ENCODE measurements around the gene NUDT3. TPM values are rescaled to one million over a fixed set of nuclear protein-coding genes. Genes with fewer than 3 reads are reported as not detected.
A peak's percentile ranks its signal among the peaks of the same experiment; 100 is the strongest.

Gene NUDT3
- 10 to 100 TPM; 12.6 to 15.5 (median 14.0) TPM for polyA plus RNA-seq (ENCODE audit: low read depth in 6 of 6)

DNA sequence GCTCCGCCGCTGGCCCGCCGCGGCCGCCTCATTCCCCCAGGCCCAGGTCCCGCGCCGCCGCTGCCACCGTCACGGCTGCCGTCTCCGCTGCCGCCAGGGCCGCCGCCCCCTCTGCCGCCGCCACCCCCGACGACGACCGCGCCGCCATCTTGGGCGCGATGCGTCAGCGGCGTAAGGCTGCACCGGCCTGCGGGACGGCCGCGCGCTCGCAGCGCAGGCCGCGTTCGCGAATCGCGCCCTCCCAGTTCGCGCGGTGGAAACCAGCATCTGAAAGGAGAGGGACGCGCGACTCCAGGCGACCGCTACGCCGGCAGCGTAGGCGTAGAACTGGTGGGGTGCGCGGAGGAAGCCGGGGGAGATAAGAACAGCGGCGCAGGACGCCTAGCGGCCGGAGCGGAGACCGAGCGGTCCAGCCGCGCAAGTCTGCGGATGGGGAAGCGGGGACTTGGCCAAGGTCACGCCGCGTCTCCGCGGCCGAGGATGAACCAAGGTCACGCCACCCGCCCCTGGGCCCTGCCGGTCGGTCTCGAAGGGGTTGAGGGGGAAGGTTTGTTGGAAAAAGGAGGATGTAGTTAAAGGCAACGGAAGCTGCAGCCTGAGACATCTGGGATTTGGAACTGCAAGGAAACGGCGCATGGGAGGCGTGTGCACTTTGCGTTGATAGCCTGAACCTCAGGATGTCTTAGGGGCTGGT lies at the start of gene NUDT3:
TSS of gene NUDT3 (minus strand) at position 173 of the 694 bp plus-strand sequence. CDS start 307 bp downstream, outside the sequence.
- no peaks in the 10 kb centered on the region for H3K36me3 Mint-ChIP-seq
- H3K4me1 Mint-ChIP-seq = peaks cover 19 to 26% (median 25%) of the 10 kb centered on the region in 3 donors
- H3K27me3 Mint-ChIP-seq = no peaks in the 10 kb centered on the region
- ATAC-seq (ENCODE audit: low read depth in 2 of 2) = peak; percentile 73 to 75
- H3K27ac Mint-ChIP-seq = peak within 1 kb of the TSS in 5 of 6 donors; percentile 91 to 98 (median 96)
- H3K9me3 Mint-ChIP-seq = peaks cover 0 to 9% (median 3%) of the 10 kb centered on the region in 7 donors
- peak; percentile 95 for DNase-seq
- H3K4me3 Mint-ChIP-seq = peak within 1 kb of the TSS in 4 of 8 donors; percentile 71 to 99 (median 95)

DNA sequence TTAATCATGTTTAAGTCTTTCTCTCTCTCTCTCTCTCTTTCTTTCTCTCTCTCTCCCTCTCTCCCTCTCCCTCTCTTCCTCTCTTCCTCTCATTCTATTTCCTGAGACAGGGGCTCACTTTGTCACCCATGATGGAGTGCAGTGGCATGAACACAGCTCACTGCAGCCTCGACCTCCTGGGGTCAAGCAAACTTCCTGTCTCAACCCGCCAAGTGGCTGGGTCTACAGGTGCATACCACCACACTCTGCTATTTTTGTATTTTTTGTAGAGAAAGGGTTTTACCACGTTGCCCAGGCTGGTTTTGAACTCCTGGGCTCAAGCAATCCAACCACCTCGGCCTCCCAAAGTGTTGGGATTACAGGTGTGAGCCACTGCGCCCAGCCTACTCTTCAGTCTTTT lies 49.1 kb upstream of the NUDT3 start:
- Mint-ChIP-seq H3K36me3 (no peaks in the 10 kb centered on the region), H3K4me1 (peaks cover 5 to 7% (median 6%) of the 10 kb centered on the region in 3 donors), H3K4me3 (peak overlapping the region in 2 of 8 donors; percentile 15 to 23), H3K9me3 (peaks cover 0 to 7% (median 0%) of the 10 kb centered on the region in 7 donors), H3K27me3 (no peaks in the 10 kb centered on the region), H3K27ac (peak overlapping the region in 3 of 6 donors; percentile 17 to 98 (median 82))
- ATAC-seq (ENCODE audit: low read depth in 2 of 2) = no peak
- no peak for DNase-seq

DNA sequence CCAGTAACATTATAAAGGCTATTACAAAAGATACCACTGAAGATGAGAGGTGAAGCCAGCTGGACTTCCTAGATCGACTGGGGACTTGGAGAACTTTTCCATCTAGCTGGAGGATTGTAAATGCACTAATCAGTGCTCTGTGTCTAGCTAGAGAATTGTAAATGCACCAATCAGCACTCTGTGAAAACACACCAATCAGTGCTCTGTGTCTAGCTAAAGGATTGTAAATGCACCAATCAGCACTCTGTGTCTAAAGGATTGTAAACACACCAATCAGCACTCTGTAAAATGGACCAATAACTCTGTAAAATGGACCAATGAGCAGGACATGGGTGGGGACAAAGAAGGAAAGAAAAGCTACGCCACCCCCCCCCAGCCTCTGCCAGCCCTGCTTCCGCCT lies 47.0 kb upstream of the NUDT3 start:
- no peaks in the 10 kb centered on the region for H3K36me3 Mint-ChIP-seq
- no peak for ATAC-seq (ENCODE audit: low read depth in 2 of 2)
- no peak for DNase-seq
- peak overlapping the region in 1 of 6 donors; percentile 30 for H3K27ac Mint-ChIP-seq
- H3K9me3 Mint-ChIP-seq = peaks cover 0 to 7% (median 0%) of the 10 kb centered on the region in 7 donors
- peaks cover 5 to 7% (median 6%) of the 10 kb centered on the region in 3 donors for H3K4me1 Mint-ChIP-seq
- H3K4me3 Mint-ChIP-seq = no peak overlapping the region
- H3K27me3 Mint-ChIP-seq = no peaks in the 10 kb centered on the region

DNA sequence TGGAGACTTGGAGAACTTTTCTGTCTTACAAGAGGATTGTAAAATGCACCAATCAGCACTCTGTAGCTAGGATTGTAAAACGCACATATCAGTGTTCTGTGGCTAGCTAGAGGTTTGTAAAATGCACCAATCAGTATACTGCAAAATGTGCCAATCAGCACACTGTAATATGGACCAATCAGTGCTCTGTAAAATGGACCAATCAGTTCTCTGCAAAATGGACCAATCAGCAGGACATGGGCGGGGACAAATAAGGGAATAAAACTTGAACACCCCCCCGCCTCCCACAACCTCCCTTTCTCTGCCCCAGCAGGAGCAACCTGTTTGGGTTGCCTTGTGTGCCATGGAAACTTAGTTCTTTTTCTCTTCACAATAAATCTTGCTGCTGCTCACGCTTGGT lies 46.2 kb upstream of the NUDT3 start:
- Mint-ChIP-seq H3K27ac (no peak overlapping the region), H3K27me3 (no peaks in the 10 kb centered on the region), H3K4me3 (no peak overlapping the region), H3K4me1 (peaks cover 5 to 7% (median 6%) of the 10 kb centered on the region in 3 donors), H3K9me3 (peaks cover 0 to 7% (median 0%) of the 10 kb centered on the region in 7 donors), H3K36me3 (no peaks in the 10 kb centered on the region)
- ATAC-seq (ENCODE audit: low read depth in 2 of 2) = no peak
- DNase-seq = no peak

DNA sequence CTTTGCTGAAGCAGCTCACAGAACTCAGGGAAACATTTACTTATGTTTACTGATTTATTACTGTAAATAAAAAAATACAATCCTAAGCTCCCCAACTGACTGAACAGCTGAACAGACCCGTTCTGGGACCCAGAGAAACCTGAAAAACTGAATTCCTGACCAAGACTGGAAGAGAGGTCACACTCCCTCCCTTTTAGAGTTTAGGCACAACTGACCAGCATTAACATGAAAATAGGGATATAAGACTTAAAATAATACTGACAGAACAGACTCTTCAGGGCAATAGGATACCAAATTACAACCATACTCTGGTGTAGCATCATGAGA lies 45.1 kb upstream of the NUDT3 start:
- no peaks in the 10 kb centered on the region for H3K36me3 Mint-ChIP-seq
- H3K27ac Mint-ChIP-seq = no peak overlapping the region
- no peaks in the 10 kb centered on the region for H3K27me3 Mint-ChIP-seq
- no peak for DNase-seq
- H3K4me1 Mint-ChIP-seq = peaks cover 5 to 7% (median 6%) of the 10 kb centered on the region in 3 donors
- H3K4me3 Mint-ChIP-seq = no peak overlapping the region
- ATAC-seq (ENCODE audit: low read depth in 2 of 2) = no peak
- peaks cover 0 to 7% (median 0%) of the 10 kb centered on the region in 7 donors for H3K9me3 Mint-ChIP-seq

DNA sequence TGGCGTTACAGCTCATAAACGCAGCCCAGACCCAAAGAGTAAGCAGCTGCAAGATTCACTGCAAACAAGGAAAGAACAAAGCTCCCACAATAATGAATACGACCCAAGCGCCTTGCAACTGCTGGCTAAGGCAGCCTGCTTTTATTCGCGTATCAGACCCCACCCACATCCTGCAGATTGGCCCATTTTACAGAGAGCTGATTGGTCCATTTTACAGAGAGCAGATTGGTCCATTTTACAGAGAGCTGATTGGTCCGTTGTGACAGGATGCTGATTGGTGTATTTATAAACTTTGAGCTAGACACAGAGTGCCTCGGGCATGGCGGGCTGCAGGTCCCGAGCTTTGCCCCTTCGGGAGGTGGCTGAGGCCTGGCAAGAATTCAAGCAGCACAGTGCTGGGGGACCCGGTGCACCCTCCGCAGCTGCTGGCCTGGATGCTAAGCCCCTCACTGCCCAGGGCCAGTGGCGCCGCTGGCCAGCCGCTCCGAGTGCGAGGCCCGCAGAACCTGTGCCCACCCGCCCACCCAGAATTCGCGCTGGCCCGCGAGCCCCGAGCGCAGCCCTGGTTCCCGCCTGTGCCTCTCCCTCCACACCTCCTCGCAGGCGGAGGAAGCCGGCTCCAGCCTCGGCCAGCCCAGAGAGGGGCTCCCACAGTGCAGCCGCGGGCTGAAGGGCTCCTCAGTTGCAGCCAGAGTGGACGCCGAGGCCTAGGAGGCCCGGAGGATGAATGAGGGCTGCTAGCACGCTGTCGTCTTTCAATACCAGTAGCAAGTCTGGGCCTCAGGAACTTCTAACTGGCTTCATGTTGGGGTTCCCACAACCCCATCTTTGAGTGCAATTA lies 44.6 kb upstream of the NUDT3 start:
- H3K27me3 Mint-ChIP-seq = no peaks in the 10 kb centered on the region

DNA sequence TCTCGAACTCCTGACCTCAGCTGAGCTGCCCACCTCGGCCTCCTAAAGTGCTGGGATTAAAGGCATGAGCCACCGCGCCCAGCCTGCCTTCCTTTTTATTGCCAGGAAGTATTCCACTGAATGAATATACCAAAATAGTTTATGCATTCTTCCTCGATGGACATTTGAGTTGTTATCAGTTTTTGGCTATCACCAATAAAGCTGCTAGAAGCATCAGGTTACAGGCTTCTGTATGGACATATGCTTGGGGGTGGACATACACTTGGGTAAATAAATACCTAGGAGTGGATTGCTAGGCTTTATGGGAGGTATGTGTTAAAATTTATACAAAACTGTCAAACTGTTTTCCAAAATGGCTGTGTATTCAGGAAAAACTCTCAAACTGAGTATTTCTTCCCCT lies 43.4 kb upstream of the NUDT3 start:
- Mint-ChIP-seq H3K9me3 (peaks cover 0 to 7% (median 0%) of the 10 kb centered on the region in 7 donors), H3K4me1 (peaks cover 0 to 2% (median 0%) of the 10 kb centered on the region in 3 donors), H3K27me3 (no peaks in the 10 kb centered on the region), H3K27ac (no peak overlapping the region), H3K36me3 (no peaks in the 10 kb centered on the region), H3K4me3 (no peak overlapping the region)
- ATAC-seq (ENCODE audit: low read depth in 2 of 2) = no peak
- DNase-seq = no peak

More for the DNA sequence above, 44.6 kb upstream of the NUDT3 start:
- H3K27ac Mint-ChIP-seq = no peak overlapping the region
- no peak for ATAC-seq (ENCODE audit: low read depth in 2 of 2)
- DNase-seq = no peak
- no peaks in the 10 kb centered on the region for H3K36me3 Mint-ChIP-seq
- peaks cover 0 to 7% (median 0%) of the 10 kb centered on the region in 7 donors for H3K9me3 Mint-ChIP-seq
- peaks cover 5 to 7% (median 6%) of the 10 kb centered on the region in 3 donors for H3K4me1 Mint-ChIP-seq
- H3K4me3 Mint-ChIP-seq = no peak overlapping the region

DNA sequence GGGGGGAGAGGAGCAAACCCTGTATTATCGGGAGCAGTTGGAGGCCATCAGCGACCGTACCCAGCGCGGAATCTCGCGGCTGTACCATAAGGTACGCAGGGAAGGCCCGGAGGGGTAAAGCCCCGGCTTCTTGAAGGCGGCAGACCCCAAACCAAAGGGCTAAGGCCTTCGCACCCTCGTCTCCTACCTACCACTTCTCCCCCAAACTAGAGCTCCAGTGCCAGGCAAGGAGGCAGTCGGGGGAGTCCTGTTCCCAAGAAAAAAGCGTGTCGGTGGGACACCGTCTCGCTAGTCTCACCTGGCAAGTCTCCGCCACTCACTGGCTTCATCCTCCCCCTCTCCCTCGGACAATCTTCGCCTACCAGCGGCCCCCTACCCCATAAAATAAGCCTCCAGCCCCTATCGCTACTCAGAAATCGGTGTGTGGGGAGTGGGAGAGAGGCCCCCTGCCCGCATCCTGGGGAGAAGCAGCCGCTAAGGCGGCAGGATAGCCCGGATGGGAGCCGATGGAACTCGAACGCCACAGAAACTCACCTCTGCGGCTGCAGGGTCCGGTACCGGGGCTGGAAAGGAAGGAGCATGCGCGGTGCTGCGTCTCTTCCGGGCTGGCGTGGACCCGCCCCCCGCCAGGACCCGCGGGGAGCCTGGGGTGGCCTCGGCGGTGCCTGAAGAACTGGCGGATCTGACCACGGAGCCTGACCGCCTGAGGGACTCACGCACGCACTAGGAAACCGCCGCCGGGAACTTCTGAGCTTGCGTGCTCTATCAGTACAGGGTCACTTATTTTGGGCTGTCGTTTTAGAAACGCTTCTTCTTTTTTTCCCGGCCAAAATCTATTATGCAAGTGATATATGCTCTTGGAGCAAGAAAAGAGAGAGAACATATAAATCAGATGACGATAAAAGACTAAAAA lies 33.3 kb upstream of the NUDT3 start, which contains the start of gene RPS10:
TSS of gene RPS10 (minus strand) at position 572 of the 913 bp plus-strand sequence. CDS start 848 bp downstream, outside the sequence.
- peak within 1 kb of the TSS; percentile 97 to 100 (median 98) for H3K27ac Mint-ChIP-seq
- ATAC-seq (ENCODE audit: low read depth in 2 of 2) (peak; percentile 94 to 96), DNase-seq (peak; percentile 88)
- no peaks in the 10 kb centered on the region for H3K27me3 Mint-ChIP-seq
- no peaks in the 10 kb centered on the region for H3K9me3 Mint-ChIP-seq
- peak within 1 kb of the TSS; percentile 95 to 100 (median 99) for H3K4me3 Mint-ChIP-seq
- peaks cover 0 to 5% of the 10 kb centered on the region in 2 donors for H3K36me3 Mint-ChIP-seq
- H3K4me1 Mint-ChIP-seq = peaks cover 17 to 36% (median 18%) of the 10 kb centered on the region in 3 donors

DNA sequence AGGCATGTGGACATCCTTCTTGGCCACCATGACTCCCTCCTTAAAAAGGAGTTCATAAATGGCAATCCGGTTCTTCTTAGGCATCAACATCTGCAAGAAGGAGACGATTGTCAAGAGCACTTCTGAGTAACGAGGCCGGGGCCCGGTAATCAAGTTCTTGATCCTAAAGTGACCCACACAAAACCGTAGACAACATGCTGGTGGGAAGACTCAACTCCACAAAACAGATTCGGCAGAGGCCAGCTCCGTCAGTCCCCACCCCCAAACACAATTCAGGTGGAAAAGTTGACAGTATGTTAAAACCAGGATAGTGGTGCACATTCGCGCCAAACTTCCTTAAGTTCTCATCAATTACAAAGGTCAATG lies 32.6 kb upstream of the NUDT3 start:
- no peaks in the 10 kb centered on the region for H3K27me3 Mint-ChIP-seq
- H3K9me3 Mint-ChIP-seq = no peaks in the 10 kb centered on the region
- peak overlapping the region; percentile 97 to 100 (median 98) for H3K27ac Mint-ChIP-seq
- no peak for DNase-seq
- H3K4me1 Mint-ChIP-seq = peaks cover 17 to 36% (median 18%) of the 10 kb centered on the region in 3 donors
- peaks cover 0 to 5% of the 10 kb centered on the region in 2 donors for H3K36me3 Mint-ChIP-seq
- H3K4me3 Mint-ChIP-seq = peak overlapping the region; percentile 95 to 100 (median 99)
- no peak for ATAC-seq (ENCODE audit: low read depth in 2 of 2)

DNA sequence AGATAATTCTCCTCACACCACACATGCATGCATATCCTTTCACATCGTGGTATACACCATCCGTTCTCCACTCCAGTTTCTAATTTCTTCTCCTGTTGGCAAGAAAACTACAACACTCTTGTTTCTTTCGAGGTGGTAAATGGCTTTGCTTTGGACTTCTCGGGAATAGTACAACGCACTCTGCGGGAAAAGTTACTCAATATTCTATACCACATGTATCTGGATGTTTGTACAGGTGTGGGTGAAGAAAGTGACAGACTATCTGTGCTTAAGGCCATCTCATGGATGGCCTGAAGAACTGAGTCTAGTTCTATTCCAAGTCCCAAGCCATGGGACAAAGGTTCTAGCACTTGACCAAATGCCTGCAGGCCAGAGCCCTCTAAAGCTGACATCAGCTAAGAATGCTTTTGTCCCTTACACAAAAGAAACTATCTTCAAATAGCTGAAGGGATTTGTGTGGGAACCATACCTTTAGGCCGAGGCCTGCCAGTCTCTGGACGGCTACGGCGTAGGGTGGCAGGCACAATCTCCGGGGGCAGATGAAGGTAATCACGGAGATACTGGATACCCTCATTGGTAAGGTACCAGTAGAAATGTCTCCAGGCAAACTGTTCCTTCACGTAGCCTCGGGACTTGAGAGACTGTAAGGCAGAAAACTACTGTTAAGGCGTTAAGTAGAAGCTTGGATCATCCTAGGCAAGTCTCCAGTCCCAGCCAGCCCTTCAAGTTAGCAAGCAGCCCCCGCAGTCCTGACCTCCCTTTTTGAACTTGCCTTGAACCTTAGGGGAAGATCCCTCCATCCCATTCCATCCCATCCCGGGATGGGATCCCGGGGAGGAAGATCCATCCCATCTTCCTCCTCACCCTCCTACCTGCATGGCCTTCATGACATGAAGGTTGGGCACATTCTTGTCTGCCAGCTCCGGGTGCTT lies 32.0 kb upstream of the NUDT3 start:
- H3K4me3 Mint-ChIP-seq = peak overlapping the region; percentile 95 to 100 (median 99)
- no peaks in the 10 kb centered on the region for H3K9me3 Mint-ChIP-seq
- peak overlapping the region; percentile 97 to 100 (median 98) for H3K27ac Mint-ChIP-seq
- peaks cover 0 to 5% of the 10 kb centered on the region in 2 donors for H3K36me3 Mint-ChIP-seq
- H3K27me3 Mint-ChIP-seq = no peaks in the 10 kb centered on the region
- ATAC-seq (ENCODE audit: low read depth in 2 of 2) = no peak
- H3K4me1 Mint-ChIP-seq = peaks cover 17 to 36% (median 18%) of the 10 kb centered on the region in 3 donors
- DNase-seq = no peak

DNA sequence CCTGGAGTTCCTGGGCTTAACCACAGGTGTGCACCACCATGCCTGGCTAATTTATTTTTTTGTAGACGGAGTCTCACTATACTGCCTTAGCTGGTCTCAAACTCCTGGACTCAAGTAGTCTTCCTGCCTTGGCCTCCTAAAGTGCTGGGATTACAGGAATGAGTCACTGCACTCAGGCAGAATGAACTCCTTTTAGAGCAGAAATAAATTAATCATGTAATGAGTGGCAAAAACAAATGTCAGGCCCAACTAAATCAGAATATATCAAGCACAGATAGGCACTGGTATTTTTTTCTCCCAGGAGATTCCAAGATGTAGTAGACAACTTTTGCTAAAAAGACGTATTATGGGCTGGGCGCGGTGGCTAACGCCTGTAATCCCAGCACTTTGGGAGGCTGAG lies 30.8 kb upstream of the NUDT3 start:
- Mint-ChIP-seq H3K27ac (peak overlapping the region in 2 of 6 donors; percentile 74 to 84), H3K9me3 (no peaks in the 10 kb centered on the region), H3K4me3 (peak overlapping the region in 4 of 8 donors; percentile 16 to 100 (median 46)), H3K4me1 (peaks cover 17 to 36% (median 22%) of the 10 kb centered on the region in 3 donors), H3K27me3 (no peaks in the 10 kb centered on the region), H3K36me3 (peaks cover 5% of the 10 kb centered on the region in 2 donors)
- ATAC-seq (ENCODE audit: low read depth in 2 of 2) (no peak), DNase-seq (no peak)

DNA sequence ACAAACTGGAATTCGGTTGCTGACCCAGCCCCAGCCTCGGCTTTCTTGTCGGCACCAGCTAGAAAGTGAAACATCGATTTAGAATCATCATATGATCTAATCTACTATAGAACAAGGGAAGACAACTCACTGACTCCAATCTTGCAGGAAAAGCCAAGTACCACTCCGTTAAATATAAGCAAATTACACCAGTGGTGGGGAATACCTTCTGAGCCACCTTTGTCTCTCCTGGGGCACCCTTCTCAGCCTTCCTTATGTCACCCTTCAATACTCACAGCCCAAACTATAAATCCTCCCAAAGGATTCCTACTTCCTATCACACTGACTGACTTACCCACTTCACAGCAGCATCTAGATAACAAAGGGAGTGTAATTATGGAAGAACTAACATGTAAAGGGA lies 25.9 kb upstream of the NUDT3 start:
- peaks cover 0 to 7% of the 10 kb centered on the region in 2 donors for H3K36me3 Mint-ChIP-seq
- DNase-seq (no peak), ATAC-seq (ENCODE audit: low read depth in 2 of 2) (no peak)
- peaks cover 8 to 17% (median 12%) of the 10 kb centered on the region in 3 donors for H3K4me1 Mint-ChIP-seq
- H3K9me3 Mint-ChIP-seq = no peaks in the 10 kb centered on the region
- H3K27me3 Mint-ChIP-seq = no peaks in the 10 kb centered on the region
- peak overlapping the region in 1 of 8 donors; percentile 11 for H3K4me3 Mint-ChIP-seq
- peak overlapping the region in 4 of 6 donors; percentile 2 to 63 (median 24) for H3K27ac Mint-ChIP-seq

Measured in naive B cell (primary cell).